Measurements from ENCODE around the gene MBOAT1.

Gene MBOAT1

GRCh38 chr6:20167601-20168000 is 44.7 kb downstream of the MBOAT1 start:
- Histone ChIP-seq H3K27me3 (ENCODE audit: insufficient read depth, low read length) (no peaks in the 10 kb centered on the region), H3K9me3 (ENCODE audit: insufficient read depth, low read depth, low read length) (no peaks in the 10 kb centered on the region), H3K27ac (ENCODE audit: low read depth, low read length) (no peak overlapping the region), H3K4me1 (ENCODE audit: insufficient read depth, low read length) (no peaks in the 10 kb centered on the region), H3K9ac (ENCODE audit: low read depth, low read length) (no peak overlapping the region), H3K36me3 (ENCODE audit: insufficient read depth, low read length) (no peaks in the 10 kb centered on the region), H3K4me3 (ENCODE audit: low read length) (no peak overlapping the region)
- WGBS = 92% methylated on average over 2 of the region's 2 CpGs

- Histone ChIP-seq H3K4me1 (ENCODE audit: insufficient read depth, low read length) (0 out of 2 replicates have a peak, but pooled peaks cover under 1% of the 10 kb centered on the region), H3K9ac (ENCODE audit: low read depth, low read length) (no peak overlapping the region), H3K27ac (ENCODE audit: low read depth, low read length) (no peak overlapping the region), H3K27me3 (ENCODE audit: insufficient read depth, low read length) (no peaks in the 10 kb centered on the region), H3K36me3 (ENCODE audit: insufficient read depth, low read length) (no peaks in the 10 kb centered on the region), H3K9me3 (ENCODE audit: insufficient read depth, low read depth, low read length) (no peaks in the 10 kb centered on the region), H3K4me3 (ENCODE audit: low read length) (no peak overlapping the region)
- WGBS = 86% methylated on average over 1 of the region's 2 CpGs
Measured at GRCh38 chr6:20166210-20166609, 46.1 kb downstream of the MBOAT1 start.

- no peak overlapping the region for H3K9ac ChIP-seq (ENCODE audit: low read depth, low read length)
- H3K4me1 ChIP-seq (ENCODE audit: insufficient read depth, low read length) = peaks cover 17% of the 10 kb centered on the region
- no peaks in the 10 kb centered on the region for H3K9me3 ChIP-seq (ENCODE audit: insufficient read depth, low read depth, low read length)
- WGBS = 95% methylated on average over 2 of the region's 2 CpGs
- H3K4me3 ChIP-seq (ENCODE audit: low read length) = no peak overlapping the region
- H3K36me3 ChIP-seq (ENCODE audit: insufficient read depth, low read length) = no peaks in the 10 kb centered on the region
- no peaks in the 10 kb centered on the region for H3K27me3 ChIP-seq (ENCODE audit: insufficient read depth, low read length)
- no peak overlapping the region for H3K27ac ChIP-seq (ENCODE audit: low read depth, low read length)
Measured at GRCh38 chr6:20162515-20162914, 49.8 kb downstream of the MBOAT1 start.

- Histone ChIP-seq H3K27me3 (ENCODE audit: insufficient read depth, low read length) (no peaks in the 10 kb centered on the region), H3K36me3 (ENCODE audit: insufficient read depth, low read length) (no peaks in the 10 kb centered on the region), H3K27ac (ENCODE audit: low read depth, low read length) (peak overlapping the region; percentile 48; the same call in 1 of the 2 replicates), H3K4me3 (ENCODE audit: low read length) (no peak overlapping the region), H3K9ac (ENCODE audit: low read depth, low read length) (no peak overlapping the region), H3K9me3 (ENCODE audit: insufficient read depth, low read depth, low read length) (no peaks in the 10 kb centered on the region), H3K4me1 (ENCODE audit: insufficient read depth, low read length) (peaks cover 17% of the 10 kb centered on the region)
- 72% methylated on average over 9 of the region's 9 CpGs for WGBS
Measured at GRCh38 chr6:20160541-20161283, 51.6 kb downstream of the MBOAT1 start.

- Histone ChIP-seq H3K9me3 (ENCODE audit: insufficient read depth, low read depth, low read length) (no peaks in the 10 kb centered on the region), H3K36me3 (ENCODE audit: insufficient read depth, low read length) (no peaks in the 10 kb centered on the region), H3K4me3 (ENCODE audit: low read length) (no peak overlapping the region), H3K27ac (ENCODE audit: low read depth, low read length) (peak overlapping the region; percentile 48; the same call in 1 of the 2 replicates), H3K27me3 (ENCODE audit: insufficient read depth, low read length) (no peaks in the 10 kb centered on the region), H3K9ac (ENCODE audit: low read depth, low read length) (no peak overlapping the region), H3K4me1 (ENCODE audit: insufficient read depth, low read length) (peaks cover 17% of the 10 kb centered on the region)
- 91% methylated on average over 5 of the region's 5 CpGs for WGBS
Measured at GRCh38 chr6:20159781-20160540, 52.3 kb downstream of the MBOAT1 start.

GRCh38 chr6:20159098-20159497 is 53.2 kb downstream of the MBOAT1 start:
- no peak overlapping the region for H3K27ac ChIP-seq (ENCODE audit: low read depth, low read length)
- 75% methylated on average over 4 of the region's 4 CpGs for WGBS
- no peak overlapping the region for H3K4me3 ChIP-seq (ENCODE audit: low read length)
- no peaks in the 10 kb centered on the region for H3K9me3 ChIP-seq (ENCODE audit: insufficient read depth, low read depth, low read length)
- H3K36me3 ChIP-seq (ENCODE audit: insufficient read depth, low read length) = no peaks in the 10 kb centered on the region
- peaks cover 17% of the 10 kb centered on the region for H3K4me1 ChIP-seq (ENCODE audit: insufficient read depth, low read length)
- H3K9ac ChIP-seq (ENCODE audit: low read depth, low read length) = no peak overlapping the region
- H3K27me3 ChIP-seq (ENCODE audit: insufficient read depth, low read length) = no peaks in the 10 kb centered on the region

- WGBS = 83% methylated on average over 4 of the region's 4 CpGs
Measured at GRCh38 chr6:20158676-20159075, 53.6 kb downstream of the MBOAT1 start.

GRCh38 chr6:20156824-20157223 is 55.4 kb downstream of the MBOAT1 start:
- H3K4me1 ChIP-seq (ENCODE audit: insufficient read depth, low read length) = peaks cover 26% of the 10 kb centered on the region
- no peak overlapping the region for H3K4me3 ChIP-seq (ENCODE audit: low read length)
- H3K27ac ChIP-seq (ENCODE audit: low read depth, low read length) = no peak overlapping the region
- H3K9me3 ChIP-seq (ENCODE audit: insufficient read depth, low read depth, low read length) = no peaks in the 10 kb centered on the region
- H3K9ac ChIP-seq (ENCODE audit: low read depth, low read length) = no peak overlapping the region
- H3K36me3 ChIP-seq (ENCODE audit: insufficient read depth, low read length) = no peaks in the 10 kb centered on the region
- H3K27me3 ChIP-seq (ENCODE audit: insufficient read depth, low read length) = no peaks in the 10 kb centered on the region
- 67% methylated on average over 1 of the region's 2 CpGs for WGBS

More at GRCh38 chr6:20158676-20159075, 53.6 kb downstream of the MBOAT1 start:
- Histone ChIP-seq H3K36me3 (ENCODE audit: insufficient read depth, low read length) (no peaks in the 10 kb centered on the region), H3K27ac (ENCODE audit: low read depth, low read length) (no peak overlapping the region), H3K27me3 (ENCODE audit: insufficient read depth, low read length) (no peaks in the 10 kb centered on the region), H3K9me3 (ENCODE audit: insufficient read depth, low read depth, low read length) (no peaks in the 10 kb centered on the region), H3K9ac (ENCODE audit: low read depth, low read length) (no peak overlapping the region), H3K4me3 (ENCODE audit: low read length) (no peak overlapping the region), H3K4me1 (ENCODE audit: insufficient read depth, low read length) (peaks cover 19% of the 10 kb centered on the region)

- H3K27ac ChIP-seq (ENCODE audit: low read depth, low read length) = no peak overlapping the region
- 95% methylated on average over 2 of the region's 2 CpGs for WGBS
Measured at GRCh38 chr6:20154753-20155152, 57.5 kb downstream of the MBOAT1 start.

GRCh38 chr6:20153194-20153593 is 59.1 kb downstream of the MBOAT1 start:
- H3K4me3 ChIP-seq (ENCODE audit: low read length) = no peak overlapping the region
- H3K27me3 ChIP-seq (ENCODE audit: insufficient read depth, low read length) = no peaks in the 10 kb centered on the region
- 0 out of 2 replicates have a peak, but pooled peaks cover 9% of the 10 kb centered on the region for H3K4me1 ChIP-seq (ENCODE audit: insufficient read depth, low read length)
- H3K27ac ChIP-seq (ENCODE audit: low read depth, low read length) = no peak overlapping the region; the same call in 1 of the 2 replicates
- no peak overlapping the region for H3K9ac ChIP-seq (ENCODE audit: low read depth, low read length)
- H3K36me3 ChIP-seq (ENCODE audit: insufficient read depth, low read length) = no peaks in the 10 kb centered on the region
- WGBS = 44% methylated on average over 3 of the region's 3 CpGs
- H3K9me3 ChIP-seq (ENCODE audit: insufficient read depth, low read depth, low read length) = no peaks in the 10 kb centered on the region

More at GRCh38 chr6:20154753-20155152, 57.5 kb downstream of the MBOAT1 start:
- Histone ChIP-seq H3K4me1 (ENCODE audit: insufficient read depth, low read length) (0 out of 2 replicates have a peak, but pooled peaks cover 12% of the 10 kb centered on the region), H3K27me3 (ENCODE audit: insufficient read depth, low read length) (no peaks in the 10 kb centered on the region), H3K4me3 (ENCODE audit: low read length) (no peak overlapping the region), H3K36me3 (ENCODE audit: insufficient read depth, low read length) (no peaks in the 10 kb centered on the region), H3K9ac (ENCODE audit: low read depth, low read length) (no peak overlapping the region), H3K9me3 (ENCODE audit: insufficient read depth, low read depth, low read length) (no peaks in the 10 kb centered on the region)

GRCh38 chr6:20148433-20148832 is 63.8 kb downstream of the MBOAT1 start:
- WGBS = 91% methylated on average over 4 of the region's 4 CpGs
- 0 out of 2 replicates have a peak, but pooled peaks cover 3% of the 10 kb centered on the region for H3K36me3 ChIP-seq (ENCODE audit: insufficient read depth, low read length)

More at GRCh38 chr6:20148433-20148832, 63.8 kb downstream of the MBOAT1 start:
- Histone ChIP-seq H3K27ac (ENCODE audit: low read depth, low read length) (no peak overlapping the region), H3K9me3 (ENCODE audit: insufficient read depth, low read depth, low read length) (no peaks in the 10 kb centered on the region), H3K4me3 (ENCODE audit: low read length) (no peak overlapping the region), H3K27me3 (ENCODE audit: insufficient read depth, low read length) (no peaks in the 10 kb centered on the region), H3K9ac (ENCODE audit: low read depth, low read length) (no peak overlapping the region), H3K4me1 (ENCODE audit: insufficient read depth, low read length) (0 out of 2 replicates have a peak, but pooled peaks cover 5% of the 10 kb centered on the region)

Data from HUES64 (cell line).